K562 (cell line): Measurements from ENCODE around the gene RFNG. TPM values are rescaled to one million over a fixed set of nuclear protein-coding genes. Genes with fewer than 3 reads are reported as not detected.

Experiments
- ATAC-seq: fragments of 200-7000 bp; cut with Tn5 transposase; 3 replicates; pipeline ENCODE4 v1.9.1; 2020; ENCODE audit warnings: moderate library complexity
- BruUV-seq: library from RNA; stranded (reverse); fragments of 400-500 nt; replicated peaks from 2 replicates; lab custom pipeline; 2021; lab: Mats Ljungman, UMichigan
- CTCF ChIA-PET: fragments of 300-600 bp; formaldehyde crosslinking; extraction: SDS; loops from one replicate; lab custom pipeline; 2021; ENCODE audit warnings: low intra/inter-chr PET ratio; lab: Yijun Ruan, JAX
- POLR2A ChIA-PET: fragments of 300-600, 350-650 bp; sonication (Branson Sonifier 250); formaldehyde crosslinking; extraction: SDS; loops from one replicate; lab custom pipeline; 2021; ENCODE audit warnings: antibody characterized with exemption, inconsistent platforms; lab: Yijun Ruan, JAX
- DNase-seq, 4 experiments: peaks; one replicate each; pipeline versions ENCODE4 v3.0.0 to v3.0.0-alpha.2; 2011 to 2018; ENCODE audit warnings: low spot score in 3 of 4, mixed read lengths in 3 of 4; ENCODE audit errors: extremely low read depth in 1 of 4
- FAIRE-seq: peaks from 2 replicates; lab custom pipeline; 2011; peaks lifted over from hg19 to GRCh38; lab: Jason Lieb, UNC
- H2AFZ ChIP-seq: 2 replicates; pipeline ENCODE4 v1.6.0; 2011; ENCODE audit warnings: low read depth, low read length, control low read depth, inconsistent platforms
- H3K27ac ChIP-seq: fragments of 200-600 bp; 3 replicates; pipeline ENCODE4 v1.8.0; 2011; ENCODE audit warnings: low read depth, mild to moderate bottlenecking, control low read depth, inconsistent platforms, low read length, moderate library complexity, mixed read lengths; ENCODE audit errors: extremely low read depth
- H3K27me3 ChIP-seq, 2 experiments: fragments of 300-600 bp in 1 of 2; 2 replicates in 1 of 2; 3 replicates in 1 of 2; pipeline versions ENCODE4 v1.6.0 to v1.8.0; 2011; ENCODE audit warnings: inconsistent platforms in 2 of 2, low read length in 2 of 2, mild to moderate bottlenecking in 1 of 2, mixed read lengths in 1 of 2, moderate library complexity in 1 of 2; ENCODE audit not compliant: control insufficient read depth in 2 of 2, insufficient read depth in 2 of 2
- H3K36me3 ChIP-seq: fragments of 300-600 bp; 3 replicates; pipeline ENCODE4 v1.8.0; 2011; ENCODE audit warnings: mild to moderate bottlenecking, low read length, inconsistent platforms; ENCODE audit not compliant: control insufficient read depth, insufficient read depth
- H3K4me1 ChIP-seq, 2 experiments: fragments of 200-600 bp in 1 of 2; replicated peaks in 1 of 2; 2 replicates in 1 of 2; 3 replicates in 1 of 2; pipeline versions ENCODE4 v1.5.1 to v1.8.0; 2011; ENCODE audit warnings: inconsistent platforms in 2 of 2, low read length in 2 of 2, mild to moderate bottlenecking in 1 of 2, mixed read lengths in 1 of 2, moderate library complexity in 1 of 2; ENCODE audit not compliant: control insufficient read depth in 2 of 2, insufficient read depth in 2 of 2
- H3K4me2 ChIP-seq: 2 replicates; pipeline ENCODE4 v1.6.1; 2011; ENCODE audit warnings: low read length, control low read depth, inconsistent platforms, mixed read lengths; ENCODE audit not compliant: insufficient read depth
- H3K4me3 ChIP-seq: fragments of 200-600 bp; sonication (generic), shearing (Covaris generic); 2 replicates; pipeline ENCODE4 v1.5.1; 2016; ENCODE audit warnings: control low read depth, inconsistent platforms
- H3K79me2 ChIP-seq: fragments of 200-600 bp; 3 replicates; pipeline ENCODE4 v1.8.0; 2011; ENCODE audit warnings: low read length, inconsistent platforms; ENCODE audit not compliant: control insufficient read depth, insufficient read depth
- H3K9ac ChIP-seq, 2 experiments: 2 replicates each; pipeline versions ENCODE4 v1.6.0 to v1.6.1; 2011; ENCODE audit warnings: low read depth in 2 of 2, low read length in 2 of 2, control low read depth in 1 of 2, inconsistent platforms in 1 of 2, mild to moderate bottlenecking in 1 of 2, mixed read lengths in 1 of 2; ENCODE audit not compliant: insufficient read depth in 1 of 2
- H3K9me1 ChIP-seq: one replicate; pipeline ENCODE4 v1.6.0; 2011; ENCODE audit warnings: inconsistent platforms, mild to moderate bottlenecking, low read length, moderate library complexity; ENCODE audit not compliant: control insufficient read depth, insufficient read depth
- H3K9me3 ChIP-seq: replicated peaks from 2 replicates; pipeline ENCODE4 v1.5.1; 2011; ENCODE audit warnings: low read depth, low read length, inconsistent platforms; ENCODE audit not compliant: control insufficient read depth, insufficient read depth
- H4K20me1 ChIP-seq: replicated peaks from 2 replicates; pipeline ENCODE4 v1.6.1; 2011; ENCODE audit warnings: low read length, inconsistent platforms, mixed read lengths; ENCODE audit not compliant: control insufficient read depth, insufficient read depth
- BHLHE40 ChIP-seq: IDR thresholded peaks from 2 replicates; pipeline ENCODE4 v1.6.1; 2011; ENCODE audit warnings: low read length, improper control_type of control experiment
- C11orf30 ChIP-seq: fragments of 450-650 bp; IDR thresholded peaks from 2 replicates; pipeline ENCODE4 v1.6.1; 2016; ENCODE audit warnings: low read depth, mild to moderate bottlenecking
- CREBBP ChIP-seq: IDR thresholded peaks from one replicate; pipeline ENCODE4 v1.6.1; 2012; ENCODE audit warnings: low read depth, mild to moderate bottlenecking, control low read depth, inconsistent platforms, low read length
- CXXC5 ChIP-seq: fragments of 250-450 bp; sonication (Bioruptor Pico); IDR thresholded peaks from 2 replicates; pipeline ENCODE4 v1.8.0; 2022; ENCODE audit warnings: inconsistent platforms, mild to moderate bottlenecking, moderate library complexity
- HCFC1 ChIP-seq: IDR thresholded peaks from 2 replicates; pipeline ENCODE4 v1.6.1; 2012; ENCODE audit warnings: low read depth, low read length, improper control_type of control experiment
- KAT7 ChIP-seq: sonication (generic); formaldehyde crosslinking; IDR thresholded peaks from 2 replicates; pipeline ENCODE4 v1.8.0; 2022; ENCODE audit warnings: missing genetic modification reagents, mild to moderate bottlenecking, borderline replicate concordance
- MEF2D ChIP-seq: conservative IDR thresholded peaks from 2 replicates; pipeline ENCODE4 v1.6.1; 2016; ENCODE audit warnings: low read depth, missing genetic modification characterization, missing compliant biosample characterization
- NR2C2 ChIP-seq, 2 experiments: fragments of 200-800 bp in 1 of 2; sonication (Bioruptor generic) in 1 of 2; sonication (generic) in 1 of 2; formaldehyde crosslinking in 1 of 2; IDR thresholded peaks; 2 replicates each; pipeline versions ENCODE4 v1.6.1 to v1.8.0; 2016 to 2022; ENCODE audit warnings: mild to moderate bottlenecking in 1 of 2, missing compliant biosample characterization in 1 of 2, missing genetic modification characterization in 1 of 2, missing genetic modification reagents in 1 of 2
- PHTF2 ChIP-seq: fragments of 250-450 bp; sonication (Bioruptor Pico); IDR thresholded peaks from 2 replicates; pipeline ENCODE4 v1.5.0; 2021; ENCODE audit warnings: mild to moderate bottlenecking
- POLR3A ChIP-seq: IDR thresholded peaks from 2 replicates; pipeline ENCODE4 v1.6.1; 2011; ENCODE audit warnings: borderline replicate concordance, mild to moderate bottlenecking, moderate library complexity; ENCODE audit not compliant: insufficient read length, insufficient read depth; ENCODE audit errors: extremely low read depth
- POLR3G ChIP-seq: IDR thresholded peaks from 2 replicates; pipeline ENCODE4 v1.6.1; 2011; ENCODE audit not compliant: insufficient read length, insufficient replicate concordance; ENCODE audit errors: extremely low read depth
- SREBF1 ChIP-seq: fragments of 150-350 bp; IDR thresholded peaks from 2 replicates; pipeline ENCODE4 v1.6.1; 2014; ENCODE audit warnings: antibody characterized with exemption, low read depth, low read length, borderline replicate concordance
- ZFX ChIP-seq: sonication (generic); formaldehyde crosslinking; IDR thresholded peaks from 2 replicates; pipeline ENCODE4 v1.8.0; 2022; ENCODE audit warnings: mild to moderate bottlenecking, missing genetic modification reagents, moderate library complexity
- ZNF143 ChIP-seq: sonication (generic); formaldehyde crosslinking; IDR thresholded peaks from 2 replicates; pipeline ENCODE4 v1.9.0; 2022; ENCODE audit warnings: mild to moderate bottlenecking, missing genetic modification reagents
- ZNF561 ChIP-seq: fragments of 450-650 bp; formaldehyde crosslinking; conservative IDR thresholded peaks from 2 replicates; pipeline ENCODE4 v1.4.0; 2020; ENCODE audit warnings: mild to moderate bottlenecking, moderate library complexity
- ZSCAN29 ChIP-seq: fragments of 450-650 bp; IDR thresholded peaks from 2 replicates; pipeline ENCODE4 v1.6.1; 2017
- WGBS: fragments of 100-300 bp; shearing (Covaris generic); methylation state at CpG from one replicate; pipeline ENCODE4 v1.1.6; 2016; ENCODE audit warnings: low coverage, mixed read lengths; ENCODE audit not compliant: insufficient coverage; ENCODE audit errors: missing lambda C conversion rate; 5-methylcytosine and 5-hydroxymethylcytosine counted together
- in situ Hi-C: fragments of 300-500 bp; cut with MboI; formaldehyde crosslinking; loops from 4 replicates; pipeline ENCODE4 v1.15.0; 2018; ENCODE audit warnings: inconsistent platforms, mixed read lengths
- intact Hi-C: fragments of 100-400 bp; cut with micrococcal nuclease; formaldehyde crosslinking; loops from 2 replicates; pipeline ENCODE4 v1.14.2; 2022
- polyA plus RNA-seq, 8 experiments: library from polyadenylated mRNA; depleted of rRNA in 4 of 8; stranded (reverse) in 5 of 8; unstranded in 3 of 8; fragments of >200 nt; fragmentation: Nextera tagmentation in 2 of 8; fragmentation: Illumina TruSeq in 1 of 8; extraction: Ambion mirVana in 2 of 8; extraction: Trizol in 1 of 8; gene quantifications; 2 replicates each; pipeline versions ENCODE4 v1.2.1 to v1.2.3, GENCODE V29; 2011 to 2014; ENCODE audit warnings: inconsistent platforms in 1 of 8, missing spikeins in 1 of 8
- total RNA-seq, 7 experiments: library from RNA; depleted of rRNA in 6 of 7; stranded (reverse); fragments of >200 nt in 6 of 7; fragmentation: Illumina TruSeq in 2 of 7; extraction: Trizol in 2 of 7; gene quantifications; 2 replicates each; pipeline versions ENCODE4 v1.2.1 to v1.2.3, GENCODE V29; 2011 to 2021; ENCODE audit warnings: low replicate concordance in 1 of 7
- TF ChIP-seq, protein P1 (sequence below): fragments of 250-450 bp; sonication (Bioruptor Pico); IDR thresholded peaks from 2 replicates; pipeline ENCODE4 v1.5.0; 2021
- TF ChIP-seq, protein P2 (sequence below): fragments of 450-650 bp; formaldehyde crosslinking; IDR thresholded peaks from 2 replicates; pipeline ENCODE4 v1.4.0; 2020; ENCODE audit warnings: mild to moderate bottlenecking, moderate library complexity

Gene RFNG
- total and polyA plus RNA-seq, 9 of the 15 experiments (the other 6 are each of a cell fraction or from before 2014, with no cell fraction given), result 0.32 to 32.8 (median 9.5) TPM

DNA sequence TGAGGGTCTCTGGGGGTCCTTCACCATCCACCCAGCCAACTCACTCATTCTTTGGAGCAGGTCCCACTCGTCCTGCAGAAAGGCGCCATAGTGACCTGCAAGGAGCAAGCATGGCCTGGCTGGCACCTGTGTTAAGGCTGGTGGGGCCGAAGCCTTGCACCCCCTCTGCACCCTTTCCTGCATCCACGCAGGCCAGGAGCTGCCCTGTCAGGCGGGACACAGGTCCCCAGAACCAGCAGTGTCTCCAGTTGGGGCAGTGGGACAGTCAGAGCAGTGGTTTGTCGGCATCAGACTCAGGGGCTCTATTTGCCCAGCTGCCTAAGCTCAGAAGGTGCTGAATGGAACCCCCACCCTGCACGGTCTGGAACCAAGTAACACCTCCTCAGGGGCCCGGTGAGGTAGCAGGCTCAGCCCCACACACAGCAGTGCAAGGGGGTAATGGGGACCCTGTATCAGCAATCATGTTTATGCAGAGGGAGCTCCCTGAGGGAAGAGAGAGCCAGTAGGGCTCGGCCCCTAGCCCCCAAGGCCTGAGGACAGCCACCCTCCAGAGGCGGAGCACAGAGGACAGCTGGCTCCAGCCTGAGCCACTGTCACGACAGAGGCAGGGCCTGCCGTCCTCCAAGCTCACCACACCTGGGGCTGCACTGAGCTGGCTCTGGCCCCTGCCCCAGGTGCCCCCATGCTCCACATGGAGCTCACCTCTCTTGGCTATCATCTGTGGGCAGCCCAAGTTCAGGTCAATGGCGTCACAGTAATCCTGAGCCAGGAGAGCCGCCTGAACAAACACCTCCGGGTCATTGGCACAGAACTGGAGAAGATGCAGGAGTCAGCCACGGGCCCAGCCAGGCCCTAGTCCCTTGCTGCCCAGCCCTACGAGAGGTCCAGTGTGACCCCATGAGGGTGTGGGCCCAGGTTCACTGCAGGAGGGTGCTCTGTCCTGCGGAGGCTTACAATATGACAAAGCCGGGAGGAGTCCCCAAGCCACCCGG, 12.1 kb upstream of the RFNG start:
- intact Hi-C loops, result no loop called here
- WGBS, result 85% methylated on average over 17 of the region's 20 CpGs
- H3K4me1 ChIP-seq, result peaks cover 3 to 69% of the 10 kb centered on the region in 2 experiments; a peak in 3 of 5 replicates
- no peaks in the 10 kb centered on the region for H3K27me3 ChIP-seq
- H3K4me3 ChIP-seq, result peak overlapping the region; percentile 99; the same call in 1 of the 2 replicates
- H3K79me2 ChIP-seq, result peaks cover 28% of the 10 kb centered on the region
- no peak overlapping the region for H3K27ac ChIP-seq
- H3K4me2 ChIP-seq, result no peak overlapping the region
- no TSS peak for BruUV-seq
- CTCF ChIA-PET, result no interaction called here
- POLR2A ChIA-PET, result interaction anchor here (0.5 to 3.9 kb wide), 5 partner anchors 10 to 1010 kb away, joined by 3 to 24 read pairs (median 6); no protein-coding TSS in a partner anchor
- FAIRE-seq (no peak), DNase-seq (no peak), ATAC-seq (no peak)
- TF ChIP-seq NR2C2 (CRISPR knock-in tag; IDR thresholded peaks at IDR 0.05) (no peak), NR2C2 (tag; IDR thresholded peaks at IDR 0.05) (no peak), C11orf30 (no peak), HCFC1 (no peak), CREBBP (no peak), ZFX (CRISPR knock-in tag) (no peak), BHLHE40 (no peak), POLR3G (no peak), SREBF1 (no peak), ZSCAN29 (no peak), ZNF143 (CRISPR knock-in tag) (no peak), KAT7 (CRISPR knock-in tag) (no peak), MEF2D (tag) (no peak), ZNF561 (CRISPR knock-in tag) (no peak), POLR3A (no peak), PHTF2 (CRISPR knock-in tag) (no peak), CXXC5 (CRISPR knock-in tag) (no peak)
- TF ChIP-seq, protein P1, sequence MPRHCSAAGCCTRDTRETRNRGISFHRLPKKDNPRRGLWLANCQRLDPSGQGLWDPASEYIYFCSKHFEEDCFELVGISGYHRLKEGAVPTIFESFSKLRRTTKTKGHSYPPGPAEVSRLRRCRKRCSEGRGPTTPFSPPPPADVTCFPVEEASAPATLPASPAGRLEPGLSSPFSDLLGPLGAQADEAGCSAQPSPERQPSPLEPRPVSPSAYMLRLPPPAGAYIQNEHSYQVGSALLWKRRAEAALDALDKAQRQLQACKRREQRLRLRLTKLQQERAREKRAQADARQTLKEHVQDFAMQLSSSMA (CRISPR knock-in tag), result no peak
- TF ChIP-seq, protein P2, sequence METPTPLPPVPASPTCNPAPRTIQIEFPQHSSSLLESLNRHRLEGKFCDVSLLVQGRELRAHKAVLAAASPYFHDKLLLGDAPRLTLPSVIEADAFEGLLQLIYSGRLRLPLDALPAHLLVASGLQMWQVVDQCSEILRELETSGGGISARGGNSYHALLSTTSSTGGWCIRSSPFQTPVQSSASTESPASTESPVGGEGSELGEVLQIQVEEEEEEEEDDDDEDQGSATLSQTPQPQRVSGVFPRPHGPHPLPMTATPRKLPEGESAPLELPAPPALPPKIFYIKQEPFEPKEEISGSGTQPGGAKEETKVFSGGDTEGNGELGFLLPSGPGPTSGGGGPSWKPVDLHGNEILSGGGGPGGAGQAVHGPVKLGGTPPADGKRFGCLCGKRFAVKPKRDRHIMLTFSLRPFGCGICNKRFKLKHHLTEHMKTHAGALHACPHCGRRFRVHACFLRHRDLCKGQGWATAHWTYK (CRISPR knock-in tag), result no peak
- H2AFZ ChIP-seq, result no peak overlapping the region
- H3K9me3 ChIP-seq, result no peaks in the 10 kb centered on the region
- no peaks in the 10 kb centered on the region; the same call in none of the 2 replicates for H4K20me1 ChIP-seq
- H3K9ac ChIP-seq, result peak overlapping the region in 1 of 2 experiments; percentile 70; a peak in 2 of 4 replicates
- in situ Hi-C loops, result no loop called here
- H3K9me1 ChIP-seq, result no peaks in the 10 kb centered on the region
- H3K36me3 ChIP-seq, result peaks cover 57% of the 10 kb centered on the region; the same call in 2 of the 3 replicates
